Right renal pelvis (tissue), 4 donors: ENCODE measurements around the gene GFY. TPM values are rescaled to one million over a fixed set of nuclear protein-coding genes. Genes with fewer than 3 reads are reported as not detected.
A peak's percentile ranks its signal among the peaks of the same experiment; 100 is the strongest.
"Not testable (repeated sequence)": the region's sequence is repeated elsewhere in the genome, so short reads cannot be mapped to it uniquely, and the experiment has no call there.

Experiments
- DNase-seq, 4 donors: peaks; one replicate each; pipeline ENCODE4 v3.0.0-alpha.2; 2013; ENCODE audit warnings: low read depth in 4 of 4, low spot score in 3 of 4, missing footprints in 1 of 4
- polyA plus RNA-seq, 4 donors: library from polyadenylated mRNA; unstranded; fragments of 120-200 nt; gene quantifications; one replicate each; pipeline ENCODE4 v1.2.1, GENCODE V29; 2013; ENCODE audit not compliant: insufficient read length in 4 of 4

GFY gene
- polyA plus RNA-seq, 4 donors = 0.04 TPM; not detected in 3

DNA sequence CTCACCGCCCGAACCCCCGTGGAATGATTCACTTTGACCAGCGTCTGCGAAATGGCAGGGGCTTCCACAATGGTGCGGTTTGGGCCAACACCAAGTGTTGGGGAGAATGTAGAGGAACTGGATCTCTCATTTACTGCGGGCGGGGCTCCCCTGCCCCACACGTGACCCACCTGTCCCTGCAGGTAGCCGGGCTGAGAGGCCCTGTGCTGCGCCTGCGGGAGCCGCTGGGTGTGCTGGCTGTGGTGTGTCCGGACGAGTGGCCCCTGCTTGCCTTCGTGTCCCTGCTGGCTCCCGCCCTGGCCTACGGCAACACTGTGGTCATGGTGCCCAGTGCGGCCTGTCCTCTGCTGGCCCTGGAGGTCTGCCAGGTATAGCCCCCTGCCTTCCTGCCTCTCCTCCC lies 43.0 kb downstream of the GFY start:
- no peak for DNase-seq

DNA sequence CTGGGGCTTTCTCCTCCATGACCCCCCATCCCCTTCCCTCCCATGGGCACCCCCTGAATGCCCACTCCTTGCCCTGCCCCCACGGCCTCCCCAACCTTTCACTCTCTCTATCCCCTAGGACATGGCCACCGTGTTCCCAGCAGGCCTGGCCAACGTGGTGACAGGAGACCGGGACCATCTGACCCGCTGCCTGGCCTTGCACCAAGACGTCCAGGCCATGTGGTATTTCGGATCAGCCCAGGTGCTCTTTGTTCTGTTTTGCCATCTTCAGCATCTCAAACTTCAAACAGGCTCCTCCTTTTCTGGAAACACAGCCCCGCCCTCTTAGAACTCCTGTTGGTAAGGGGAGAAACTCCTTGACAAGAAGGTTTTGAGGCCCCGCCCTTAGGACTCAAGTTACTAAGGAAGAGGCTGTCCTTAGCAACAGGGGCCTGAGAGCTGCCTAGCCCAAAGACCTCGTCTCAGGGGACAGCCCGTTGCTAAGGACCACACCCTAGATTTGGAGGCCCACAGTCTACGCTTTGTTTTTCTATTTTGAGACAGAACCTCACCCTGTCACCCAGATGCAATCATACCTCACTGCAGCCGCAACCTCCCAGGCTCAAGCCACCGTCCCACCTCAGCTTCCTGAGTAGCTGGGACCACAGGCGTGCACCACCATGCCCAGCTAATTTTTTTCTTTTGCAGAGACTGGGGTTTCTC lies 43.7 kb downstream of the GFY start:
- no peak for DNase-seq

DNA sequence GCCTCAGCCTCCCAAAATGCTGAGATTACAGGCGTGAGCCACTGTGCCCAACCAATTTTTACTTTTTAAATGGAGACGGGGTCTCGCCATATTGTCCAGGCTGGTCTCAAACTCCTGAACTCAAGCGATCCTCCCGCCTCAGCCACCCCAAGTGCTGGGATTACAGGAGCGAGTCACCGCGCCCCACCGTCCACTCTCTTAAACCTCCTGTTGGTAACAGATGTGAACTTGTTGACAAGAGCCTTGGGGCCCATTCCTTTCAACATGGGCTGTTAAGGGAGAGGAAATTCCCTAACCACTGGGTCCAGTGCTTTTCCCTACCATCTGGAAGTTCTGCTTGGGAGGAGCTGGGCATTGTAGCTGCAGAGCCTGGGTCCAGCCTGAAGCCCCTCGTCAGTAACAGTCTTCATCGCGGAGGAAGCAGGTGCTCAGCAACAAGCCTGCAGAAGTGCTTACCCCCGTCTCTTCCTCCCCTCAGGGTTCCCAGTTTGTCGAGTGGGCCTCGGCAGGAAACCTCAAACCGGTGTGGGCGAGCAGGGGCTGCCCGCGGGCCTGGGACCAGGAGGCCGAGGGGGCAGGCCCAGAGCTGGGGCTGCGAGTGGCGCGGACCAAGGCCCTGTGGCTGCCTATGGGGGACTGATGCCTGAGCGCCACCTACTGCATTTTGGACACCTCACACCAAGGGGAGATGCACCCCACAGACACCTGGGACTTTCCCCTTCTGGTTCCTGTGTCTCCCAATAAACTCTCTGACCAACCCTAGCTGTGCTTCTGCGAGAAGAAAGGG lies 44.8 kb downstream of the GFY start:
- DNase-seq = no peak

DNA sequence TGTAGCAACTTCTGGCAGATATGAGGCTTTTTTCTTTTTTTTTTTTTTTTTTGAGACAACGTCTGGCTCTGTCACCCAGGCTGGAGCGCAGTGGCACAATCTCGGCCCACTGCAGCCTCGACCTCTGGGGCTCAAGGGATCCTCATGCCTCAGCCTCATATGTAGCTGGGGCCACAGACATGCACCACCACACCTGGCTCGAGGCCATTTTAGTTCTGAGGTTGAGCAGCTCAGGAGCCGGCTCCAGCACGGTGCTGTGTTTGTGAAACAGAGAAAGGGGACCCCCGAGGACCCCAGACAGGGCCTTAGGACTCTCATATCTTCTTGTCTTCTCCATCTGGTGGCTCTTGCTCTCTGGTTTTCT lies 45.4 kb downstream of the GFY start:
- no peak for DNase-seq

DNA sequence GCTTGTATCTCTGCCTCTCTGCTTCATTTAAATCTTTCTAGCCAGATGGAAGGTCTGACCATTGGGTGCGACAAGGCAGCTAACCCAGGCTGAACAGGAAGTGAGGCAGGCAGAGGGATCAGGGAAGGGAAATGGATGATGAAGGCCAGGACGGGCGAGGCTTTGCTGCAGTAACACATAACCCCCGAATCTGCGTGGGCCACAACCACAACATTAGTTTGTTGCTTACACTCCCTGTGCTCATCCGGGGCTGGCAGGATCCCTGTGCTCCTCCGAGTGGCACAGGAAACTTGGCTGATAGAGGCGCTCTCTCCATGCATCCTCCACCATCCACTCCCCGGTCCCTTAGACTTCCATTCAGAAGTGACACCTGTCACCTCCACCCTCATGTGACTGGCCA lies 47.7 kb downstream of the GFY start:
- DNase-seq = no peak

DNA sequence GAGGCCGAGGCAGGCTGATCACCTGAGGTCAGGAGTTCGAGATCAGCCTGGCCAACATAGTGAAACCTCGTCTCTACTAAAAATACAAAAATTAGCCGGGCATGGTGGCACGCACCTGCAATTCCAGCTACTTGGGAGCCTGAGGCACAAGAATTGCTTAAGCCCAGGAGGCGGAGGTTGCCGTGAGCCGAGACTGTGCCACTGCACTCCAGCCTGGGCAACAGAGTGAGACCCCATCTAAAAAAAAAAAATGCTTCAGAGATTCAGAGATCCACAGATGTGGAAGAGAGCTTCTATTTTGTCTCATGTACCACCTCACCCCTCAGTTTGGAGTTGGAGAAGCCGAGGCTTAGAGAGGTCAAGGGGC lies 48.3 kb downstream of the GFY start:
- not testable (repeated sequence) for DNase-seq

DNA sequence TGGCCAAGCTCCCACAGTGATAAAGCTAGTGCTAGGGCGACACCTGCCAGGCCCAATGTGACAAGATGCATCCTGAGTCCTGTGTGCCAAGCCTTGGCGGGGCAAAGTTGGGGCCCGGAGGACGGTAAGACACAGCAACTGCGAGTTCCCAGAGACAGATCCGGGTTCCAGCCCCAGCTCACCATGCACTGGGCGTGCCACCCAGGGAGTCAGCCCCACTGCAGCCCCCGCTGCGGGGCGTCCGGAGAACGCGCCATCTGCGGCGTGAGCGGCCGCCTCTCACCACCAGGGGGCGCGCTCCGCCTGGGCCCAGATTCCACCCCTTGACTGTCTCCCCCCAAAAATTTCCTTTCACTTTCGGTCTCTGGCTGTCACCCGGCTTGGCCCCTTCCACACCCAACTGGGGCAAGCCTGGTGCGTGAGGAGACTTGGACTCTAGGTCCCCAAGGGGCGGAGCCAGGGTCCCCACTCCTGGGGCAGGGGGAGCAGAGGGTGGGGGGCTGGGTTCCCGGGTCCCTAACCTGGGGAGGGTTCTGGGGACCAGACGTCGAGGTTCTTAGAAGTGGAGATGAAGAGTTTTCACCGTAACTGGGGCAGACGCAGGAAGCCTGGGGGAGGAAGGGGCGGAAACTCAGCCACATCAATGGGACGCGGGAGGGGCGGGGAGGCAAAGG lies 48.8 kb downstream of the GFY start, which contains the start of gene FLT3LG:
Gene FLT3LG (plus strand): TSS at position 348 of the 674 bp plus-strand sequence. CDS start 425 bp downstream, outside the sequence.
- no peak for DNase-seq

DNA sequence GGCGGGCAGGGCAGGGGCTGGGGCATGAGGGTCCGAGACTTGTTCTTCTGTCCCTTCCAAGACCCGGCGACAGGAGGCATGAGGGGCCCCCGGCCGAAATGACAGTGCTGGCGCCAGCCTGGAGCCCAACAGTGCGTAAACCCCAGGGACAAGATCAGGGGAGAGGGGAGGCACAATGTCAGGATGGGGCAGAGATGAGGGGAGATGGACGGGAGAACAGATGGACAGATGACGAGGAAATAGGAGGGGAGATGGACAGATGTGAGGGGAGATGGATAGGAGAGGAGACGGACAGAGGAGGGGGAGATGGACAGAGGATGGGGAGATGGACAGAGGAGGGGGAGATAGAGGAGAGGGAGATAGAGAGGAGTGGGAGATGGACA lies 49.3 kb downstream of the GFY start:
- no peak for DNase-seq

DNA sequence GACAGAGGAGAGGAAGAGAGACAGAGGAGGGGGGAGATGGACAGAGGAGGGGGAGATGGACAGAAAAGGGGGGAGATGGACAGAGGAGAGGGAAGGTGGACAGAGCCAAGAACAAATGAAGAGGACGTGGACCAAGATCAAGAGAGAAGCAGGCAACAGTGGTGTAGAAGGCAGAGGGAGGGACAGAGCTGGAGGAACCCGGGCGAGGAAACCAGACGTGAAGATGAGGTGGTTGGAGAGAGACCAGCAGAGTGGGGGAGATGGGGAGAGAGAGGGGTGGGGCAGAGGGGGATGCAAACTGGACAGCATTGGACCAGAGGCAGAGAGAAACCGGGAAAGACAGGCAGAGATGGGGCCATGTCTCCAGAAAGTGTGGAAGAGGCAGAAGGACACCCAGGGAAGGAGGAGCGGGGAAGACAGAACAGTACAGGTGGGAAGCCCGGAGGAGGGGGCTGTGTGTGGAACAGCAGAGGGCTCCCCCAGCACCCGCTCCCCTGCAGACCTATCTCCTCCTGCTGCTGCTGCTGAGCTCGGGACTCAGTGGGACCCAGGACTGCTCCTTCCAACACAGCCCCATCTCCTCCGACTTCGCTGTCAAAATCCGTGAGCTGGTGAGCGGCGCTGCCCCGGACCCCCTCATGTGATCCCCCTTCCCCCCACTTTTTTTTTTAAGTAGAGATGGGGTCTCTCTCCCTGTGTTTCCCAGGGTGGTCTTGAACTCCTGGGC lies 50.2 kb downstream of the GFY start:
- no peak for DNase-seq

DNA sequence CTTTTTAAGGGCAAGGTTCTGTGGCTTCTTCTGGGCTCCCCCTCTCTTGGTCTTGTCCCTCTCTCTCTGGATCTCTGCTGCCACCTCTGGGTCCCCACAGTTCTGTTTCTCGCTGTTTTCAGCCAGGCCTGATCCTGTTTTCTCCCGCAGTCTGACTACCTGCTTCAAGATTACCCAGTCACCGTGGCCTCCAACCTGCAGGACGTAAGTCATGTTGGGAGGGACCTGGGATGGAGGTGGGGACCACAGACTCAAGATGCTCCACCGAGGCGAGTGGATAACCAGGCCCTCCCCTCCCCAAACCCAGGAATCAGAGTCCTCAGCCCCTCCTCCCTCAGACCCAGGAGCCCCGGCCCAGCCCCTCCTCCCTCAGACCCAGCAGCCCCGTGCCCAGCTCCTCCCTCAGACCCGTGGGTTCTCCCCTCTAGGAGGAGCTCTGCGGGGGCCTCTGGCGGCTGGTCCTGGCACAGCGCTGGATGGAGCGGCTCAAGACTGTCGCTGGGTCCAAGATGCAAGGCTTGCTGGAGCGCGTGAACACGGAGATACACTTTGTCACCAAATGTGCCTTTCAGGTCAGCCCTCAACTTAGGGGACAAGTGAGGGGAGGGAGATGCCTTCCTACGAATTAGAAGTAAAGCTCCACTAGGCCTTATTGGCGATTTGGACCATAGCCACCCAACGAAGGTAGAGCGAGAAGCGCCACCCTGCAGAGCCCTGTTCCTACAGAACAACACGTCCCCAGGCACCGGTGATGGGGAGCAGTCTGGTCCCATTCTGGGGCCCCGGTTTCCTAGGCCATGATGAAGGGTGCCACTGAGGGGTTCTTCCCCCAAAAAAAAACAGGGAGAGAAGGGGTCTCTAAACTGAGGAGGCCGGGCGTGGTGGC lies 51.0 kb downstream of the GFY start:
- peak in 1 of 4 donors; percentile 57 for DNase-seq

Other genes starting within 250 kb of the GFY start
- gene SLC6A16, start 100.2 kb upstream of the GFY start, polyA plus RNA-seq = 1 to 10 TPM; 2.5 to 3.3 (median 2.8) TPM
- 10 to 100 TPM; 28.9 to 42.9 (median 36.0) TPM for gene CD37, start 90.0 kb upstream of the GFY start, polyA plus RNA-seq
- gene TEAD2, start 63.0 kb upstream of the GFY start, polyA plus RNA-seq = 100 to 1,000 TPM in 2 of 4 donors, 10 to 100 TPM in 2; 95.9 to 107 (median 102) TPM
- 1 to 10 TPM; 3.3 to 6.9 (median 5.4) TPM for gene DKKL1, start 61.5 kb upstream of the GFY start, polyA plus RNA-seq
- under 1 TPM in 3 of 4 donors, not detected in 1; 0.21 to 0.48 (median 0.29) TPM for gene KASH5, start 37.1 kb upstream of the GFY start, polyA plus RNA-seq
- not detected for gene PTH2, start 1.9 kb upstream of the GFY start, polyA plus RNA-seq
- under 1 TPM; 0.25 to 0.49 (median 0.40) TPM for gene SLC17A7, start 16.1 kb downstream of the GFY start, polyA plus RNA-seq
- 10 to 100 TPM; 79.0 to 96.1 (median 82.8) TPM for gene PIH1D1, start 26.4 kb downstream of the GFY start, polyA plus RNA-seq
- 10 to 100 TPM; 16.6 to 27.5 (median 18.3) TPM for gene ALDH16A1, start 27.8 kb downstream of the GFY start, polyA plus RNA-seq
- 1 to 10 TPM; 2.6 to 4.5 (median 3.6) TPM for gene FLT3LG, start 48.8 kb downstream of the GFY start, polyA plus RNA-seq
- 1,000 to 10,000 TPM; 2,364 to 2,825 (median 2,611) TPM for gene RPL13A, start 62.2 kb downstream of the GFY start, polyA plus RNA-seq
- gene RPS11, start 71.0 kb downstream of the GFY start, polyA plus RNA-seq = 1,000 to 10,000 TPM; 2,560 to 2,862 (median 2,794) TPM
- gene FCGRT, start 87.3 kb downstream of the GFY start, polyA plus RNA-seq = 100 to 1,000 TPM; 242 to 339 (median 259) TPM
- 10 to 100 TPM; 14.5 to 23.3 (median 17.4) TPM for gene RCN3, start 102.6 kb downstream of the GFY start, polyA plus RNA-seq
- gene NOSIP, start 155.2 kb downstream of the GFY start, polyA plus RNA-seq = 10 to 100 TPM; 53.6 to 73.7 (median 60.5) TPM
- 1 to 10 TPM; 7.3 to 9.3 (median 8.3) TPM for gene PRRG2, start 155.9 kb downstream of the GFY start, polyA plus RNA-seq
- gene PRR12, start 165.8 kb downstream of the GFY start, polyA plus RNA-seq = 10 to 100 TPM; 17.9 to 27.1 (median 20.2) TPM
- gene RRAS, start 214.8 kb downstream of the GFY start, polyA plus RNA-seq = 10 to 100 TPM; 23.7 to 32.2 (median 25.8) TPM
- 10 to 100 TPM; 31.4 to 47.6 (median 34.7) TPM for gene SCAF1, start 216.8 kb downstream of the GFY start, polyA plus RNA-seq
- gene IRF3, start 240.5 kb downstream of the GFY start, polyA plus RNA-seq = 10 to 100 TPM; 41.2 to 56.3 (median 47.9) TPM
- 10 to 100 TPM; 20.5 to 32.6 (median 23.9) TPM for gene BCL2L12, start 240.5 kb downstream of the GFY start, polyA plus RNA-seq